ENCODE data around the gene EXOC6B.
A peak's percentile ranks its signal among the peaks of the same experiment; 100 is the strongest.

Gene EXOC6B

DNA sequence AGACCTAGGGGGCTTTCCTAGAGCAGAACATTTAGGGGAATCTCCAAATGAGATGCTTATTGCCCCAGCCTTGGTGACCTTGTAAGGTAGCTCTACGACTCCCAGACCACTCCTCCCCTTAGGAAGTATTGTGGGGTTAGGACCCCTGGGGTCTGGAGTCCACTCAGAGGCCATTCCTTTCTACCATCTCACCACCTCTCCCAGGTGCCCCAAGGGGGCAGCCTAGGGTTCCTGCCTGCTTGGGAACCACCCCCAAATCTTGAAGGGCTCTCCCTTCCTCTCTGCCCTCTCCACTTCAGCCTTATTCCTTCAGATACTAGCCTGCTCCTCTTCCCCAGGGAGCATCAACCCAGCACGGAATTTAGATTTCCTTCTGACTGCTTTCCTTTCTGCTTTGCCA, 17.5 kb upstream of the EXOC6B start:
- H4K91ac ChIP-seq (ENCODE audit: low read depth, low read length): no peak overlapping the region
- DNase-seq: no peak
- H3K9ac ChIP-seq (ENCODE audit: low read length): no peak overlapping the region
- no peak overlapping the region for H3K14ac ChIP-seq (ENCODE audit: low read length)
- no peak overlapping the region for H4K8ac ChIP-seq (ENCODE audit: low read depth, low read length)
- H3K4me2 ChIP-seq (ENCODE audit: low read length): no peak overlapping the region
- no peak overlapping the region for H2BK12ac ChIP-seq (ENCODE audit: low read length)
- H3K36me3 ChIP-seq (ENCODE audit: control insufficient read depth in 1 of 2, insufficient read depth in 2 of 2, low read length in 2 of 2): no peaks in the 10 kb centered on the region
- H3K79me2 ChIP-seq (ENCODE audit: control insufficient read depth, insufficient read depth, low read length, poor library complexity): no peaks in the 10 kb centered on the region
- no peaks in the 10 kb centered on the region for H3K9me3 ChIP-seq (ENCODE audit: insufficient read depth, low read depth, low read length)
- no peak overlapping the region for H3K4ac ChIP-seq (ENCODE audit: low read depth, low read length)
- no peak overlapping the region for H4K12ac ChIP-seq (ENCODE audit: low read depth, low read length)
- no peak overlapping the region for H3K27ac ChIP-seq (ENCODE audit: low read depth, low read length)
- H3K27me3 ChIP-seq (ENCODE audit: insufficient read depth, low read length): no peaks in the 10 kb centered on the region
- H2AK5ac ChIP-seq (ENCODE audit: low read length): no peak overlapping the region
- H2BK120ac ChIP-seq (ENCODE audit: insufficient read depth, low read length, poor library complexity): no peak overlapping the region
- no peak overlapping the region for H3K18ac ChIP-seq (ENCODE audit: low read length)
- WGBS (ENCODE audit: extremely low coverage, insufficient coverage, insufficient read length): no CpG with 5 or more reads among the region's 2 CpGs
- H3K23ac ChIP-seq (ENCODE audit: low read length): no peak overlapping the region
- H2BK5ac ChIP-seq (ENCODE audit: low read depth, low read length, poor library complexity): no peak overlapping the region
- H3K79me1 ChIP-seq (ENCODE audit: low read length): no peaks in the 10 kb centered on the region
- H3K4me1 ChIP-seq (ENCODE audit: control insufficient read depth in 1 of 2, insufficient read depth in 2 of 2, low read length in 2 of 2): no peaks in the 10 kb centered on the region
- no peak overlapping the region for H2AFZ ChIP-seq (ENCODE audit: insufficient read depth, low read length, poor library complexity)
- H3K4me3 ChIP-seq (ENCODE audit: low read depth, low read length): no peak overlapping the region

DNA sequence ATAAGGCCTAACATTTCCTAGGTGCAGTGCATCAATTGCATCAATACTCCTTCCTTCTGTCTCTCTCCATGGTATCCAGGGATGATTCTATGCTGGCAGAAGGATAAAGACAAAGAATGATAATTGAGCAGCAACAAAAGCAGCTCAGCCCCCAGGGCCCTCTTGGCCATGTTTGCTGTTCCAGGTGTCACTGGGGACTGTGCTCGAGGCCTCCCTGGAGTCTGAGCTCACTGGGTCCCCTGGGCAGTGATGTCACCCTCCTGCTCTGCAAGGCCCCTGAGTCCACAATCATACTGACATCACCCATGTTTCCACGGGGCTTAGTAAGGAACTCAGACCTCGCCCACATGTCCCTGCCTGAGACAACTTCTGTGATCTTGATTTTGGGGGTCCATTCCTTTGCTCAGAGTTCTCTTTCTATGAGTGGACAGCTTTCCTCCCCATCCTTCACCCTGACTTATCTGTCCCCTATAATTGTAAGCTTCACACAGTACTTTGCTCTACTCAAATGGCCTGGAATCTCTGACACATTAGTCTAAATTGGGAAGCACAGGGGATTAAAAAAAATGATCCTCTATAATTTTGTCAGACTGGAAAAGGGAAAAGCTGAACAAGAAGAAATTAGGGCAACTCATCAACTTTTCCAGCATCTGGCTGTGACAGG, 15.8 kb upstream of the EXOC6B start:
- Histone ChIP-seq H2AK5ac (ENCODE audit: low read length) (no peak overlapping the region), H3K27ac (ENCODE audit: low read depth, low read length) (no peak overlapping the region), H3K4me3 (ENCODE audit: low read depth, low read length) (no peak overlapping the region), H3K79me2 (ENCODE audit: control insufficient read depth, insufficient read depth, low read length, poor library complexity) (no peaks in the 10 kb centered on the region), H4K91ac (ENCODE audit: low read depth, low read length) (no peak overlapping the region), H3K18ac (ENCODE audit: low read length) (no peak overlapping the region), H2AFZ (ENCODE audit: insufficient read depth, low read length, poor library complexity) (no peak overlapping the region), H2BK12ac (ENCODE audit: low read length) (no peak overlapping the region), H4K8ac (ENCODE audit: low read depth, low read length) (no peak overlapping the region), H3K79me1 (ENCODE audit: low read length) (no peaks in the 10 kb centered on the region), H3K9ac (ENCODE audit: low read length) (no peak overlapping the region), H2BK120ac (ENCODE audit: insufficient read depth, low read length, poor library complexity) (no peak overlapping the region), H3K23ac (ENCODE audit: low read length) (no peak overlapping the region), H3K4ac (ENCODE audit: low read depth, low read length) (no peak overlapping the region), H3K14ac (ENCODE audit: low read length) (no peak overlapping the region), H3K4me2 (ENCODE audit: low read length) (no peak overlapping the region), H3K36me3 (ENCODE audit: control insufficient read depth in 1 of 2, insufficient read depth in 2 of 2, low read length in 2 of 2) (no peaks in the 10 kb centered on the region), H3K9me3 (ENCODE audit: insufficient read depth, low read depth, low read length) (no peaks in the 10 kb centered on the region), H2BK5ac (ENCODE audit: low read depth, low read length, poor library complexity) (no peak overlapping the region), H3K4me1 (ENCODE audit: control insufficient read depth in 1 of 2, insufficient read depth in 2 of 2, low read length in 2 of 2) (no peaks in the 10 kb centered on the region), H4K12ac (ENCODE audit: low read depth, low read length) (no peak overlapping the region), H3K27me3 (ENCODE audit: insufficient read depth, low read length) (no peaks in the 10 kb centered on the region)
- no CpG with 5 or more reads among the region's 3 CpGs for WGBS (ENCODE audit: extremely low coverage, insufficient coverage, insufficient read length)
- peak; percentile 87 to 92 for DNase-seq

DNA sequence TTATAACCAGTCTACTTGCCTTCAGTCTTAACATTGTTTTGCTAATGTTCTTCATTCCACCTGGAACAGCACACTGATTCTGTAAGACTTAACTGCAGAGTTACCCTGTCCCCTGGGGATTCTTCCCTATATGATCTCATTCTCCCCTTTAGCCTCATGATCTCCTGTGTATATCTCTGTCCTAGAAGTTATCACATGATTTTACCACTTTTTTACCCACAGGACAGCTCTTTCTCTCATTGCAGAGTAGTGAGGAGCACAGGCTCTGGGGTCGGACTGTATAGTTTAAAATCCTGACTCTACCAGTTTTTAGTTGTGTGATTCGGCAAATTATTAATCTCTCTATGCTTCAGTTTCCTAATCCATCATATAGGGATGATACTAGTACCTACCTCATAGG, 14.2 kb upstream of the EXOC6B start:
- H3K79me2 ChIP-seq (ENCODE audit: control insufficient read depth, insufficient read depth, low read length, poor library complexity): no peaks in the 10 kb centered on the region
- H3K9ac ChIP-seq (ENCODE audit: low read length): no peak overlapping the region
- peak in 1 of 2 donors; percentile 48 for DNase-seq
- H2BK5ac ChIP-seq (ENCODE audit: low read depth, low read length, poor library complexity): no peak overlapping the region
- no peaks in the 10 kb centered on the region for H3K79me1 ChIP-seq (ENCODE audit: low read length)
- H3K14ac ChIP-seq (ENCODE audit: low read length): no peak overlapping the region
- no peak overlapping the region for H4K91ac ChIP-seq (ENCODE audit: low read depth, low read length)
- no peak overlapping the region for H3K4me3 ChIP-seq (ENCODE audit: low read depth, low read length)
- no peak overlapping the region for H2AK5ac ChIP-seq (ENCODE audit: low read length)
- H3K23ac ChIP-seq (ENCODE audit: low read length): no peak overlapping the region
- H2AFZ ChIP-seq (ENCODE audit: insufficient read depth, low read length, poor library complexity): no peak overlapping the region
- H3K4me2 ChIP-seq (ENCODE audit: low read length): no peak overlapping the region
- no peak overlapping the region for H2BK120ac ChIP-seq (ENCODE audit: insufficient read depth, low read length, poor library complexity)
- H4K12ac ChIP-seq (ENCODE audit: low read depth, low read length): no peak overlapping the region
- H3K4me1 ChIP-seq (ENCODE audit: control insufficient read depth in 1 of 2, insufficient read depth in 2 of 2, low read length in 2 of 2): no peaks in the 10 kb centered on the region
- no peak overlapping the region for H2BK12ac ChIP-seq (ENCODE audit: low read length)
- no peak overlapping the region for H3K4ac ChIP-seq (ENCODE audit: low read depth, low read length)
- no peaks in the 10 kb centered on the region for H3K36me3 ChIP-seq (ENCODE audit: control insufficient read depth in 1 of 2, insufficient read depth in 2 of 2, low read length in 2 of 2)
- no peak overlapping the region for H3K18ac ChIP-seq (ENCODE audit: low read length)
- no peaks in the 10 kb centered on the region for H3K9me3 ChIP-seq (ENCODE audit: insufficient read depth, low read depth, low read length)
- WGBS (ENCODE audit: extremely low coverage, insufficient coverage, insufficient read length): no CpG with 5 or more reads among the region's 2 CpGs
- no peak overlapping the region for H3K27ac ChIP-seq (ENCODE audit: low read depth, low read length)
- H4K8ac ChIP-seq (ENCODE audit: low read depth, low read length): no peak overlapping the region
- H3K27me3 ChIP-seq (ENCODE audit: insufficient read depth, low read length): no peaks in the 10 kb centered on the region

DNA sequence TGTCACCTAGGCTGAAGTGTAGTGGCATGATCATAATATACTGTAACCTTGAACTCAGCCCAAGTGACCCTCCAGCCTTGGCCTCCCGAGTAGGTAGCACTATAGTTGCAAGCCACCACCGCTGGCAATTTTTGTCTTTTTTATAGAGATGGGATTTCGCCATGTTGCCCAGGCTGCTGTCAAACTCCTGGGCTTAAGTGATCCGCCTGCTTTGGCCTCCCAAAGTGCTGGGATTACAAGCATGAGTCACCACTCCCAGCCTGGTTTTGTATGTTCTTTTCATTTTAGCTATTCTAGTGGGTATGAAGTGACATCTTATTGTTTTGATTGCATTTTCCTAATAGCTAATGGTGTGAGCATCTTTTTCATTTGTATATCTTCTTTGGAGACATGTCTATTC, 11.3 kb upstream of the EXOC6B start:
- H2AFZ ChIP-seq (ENCODE audit: insufficient read depth, low read length, poor library complexity): no peak overlapping the region
- H3K9me3 ChIP-seq (ENCODE audit: insufficient read depth, low read depth, low read length): no peaks in the 10 kb centered on the region
- no peak overlapping the region for H4K8ac ChIP-seq (ENCODE audit: low read depth, low read length)
- no peak overlapping the region for H3K14ac ChIP-seq (ENCODE audit: low read length)
- H4K12ac ChIP-seq (ENCODE audit: low read depth, low read length): no peak overlapping the region
- H3K79me1 ChIP-seq (ENCODE audit: low read length): no peaks in the 10 kb centered on the region
- H2BK12ac ChIP-seq (ENCODE audit: low read length): no peak overlapping the region
- H3K9ac ChIP-seq (ENCODE audit: low read length): no peak overlapping the region
- H3K4me3 ChIP-seq (ENCODE audit: low read depth, low read length): no peak overlapping the region
- H3K27ac ChIP-seq (ENCODE audit: low read depth, low read length): no peak overlapping the region
- DNase-seq: peak in 1 of 2 donors; percentile 21
- no peaks in the 10 kb centered on the region for H3K4me1 ChIP-seq (ENCODE audit: control insufficient read depth in 1 of 2, insufficient read depth in 2 of 2, low read length in 2 of 2)
- H3K18ac ChIP-seq (ENCODE audit: low read length): no peak overlapping the region
- H2BK120ac ChIP-seq (ENCODE audit: insufficient read depth, low read length, poor library complexity): no peak overlapping the region
- H4K91ac ChIP-seq (ENCODE audit: low read depth, low read length): no peak overlapping the region
- no peak overlapping the region for H3K4ac ChIP-seq (ENCODE audit: low read depth, low read length)
- no peak overlapping the region for H3K4me2 ChIP-seq (ENCODE audit: low read length)
- H3K36me3 ChIP-seq (ENCODE audit: control insufficient read depth in 1 of 2, insufficient read depth in 2 of 2, low read length in 2 of 2): no peaks in the 10 kb centered on the region
- no peak overlapping the region for H3K23ac ChIP-seq (ENCODE audit: low read length)
- H3K79me2 ChIP-seq (ENCODE audit: control insufficient read depth, insufficient read depth, low read length, poor library complexity): no peaks in the 10 kb centered on the region
- H3K27me3 ChIP-seq (ENCODE audit: insufficient read depth, low read length): no peaks in the 10 kb centered on the region
- H2BK5ac ChIP-seq (ENCODE audit: low read depth, low read length, poor library complexity): no peak overlapping the region
- no peak overlapping the region for H2AK5ac ChIP-seq (ENCODE audit: low read length)
- WGBS (ENCODE audit: extremely low coverage, insufficient coverage, insufficient read length): no CpG with 5 or more reads among the region's 4 CpGs
